SU-DHL-6 (cell line): ENCODE results near the gene FOXP2.
"Not testable (repeated sequence)": the region's sequence is repeated elsewhere in the genome, so short reads cannot be mapped to it uniquely, and the experiment has no call there.

Source experiments
- H2AFZ ChIP-seq: fragments of 200-600 bp; sonication (generic); 2 replicates; pipeline ENCODE4 v1.6.1; 2014; ENCODE audit warnings: low read depth, mild to moderate bottlenecking, moderate library complexity, mixed read lengths, antibody characterized with exemption, low read length; ENCODE audit not compliant: severe bottlenecking
- H3F3A ChIP-seq: fragments of 200-600 bp; shearing (Covaris generic); 2 replicates; pipeline ENCODE4 v1.6.0; 2016; ENCODE audit warnings: antibody characterized with exemption, mild to moderate bottlenecking; ENCODE audit not compliant: insufficient read depth
- H3K27ac ChIP-seq: fragments of 200-600 bp; sonication (generic); 2 replicates; pipeline ENCODE4 v1.5.1; 2016; ENCODE audit warnings: low read depth, mild to moderate bottlenecking, low read length, moderate library complexity, mixed read lengths
- H3K27me3 ChIP-seq: fragments of 200-600 bp; sonication (generic), shearing (Covaris generic); 2 replicates; pipeline ENCODE4 v1.6.0; 2014; ENCODE audit warnings: mild to moderate bottlenecking, low read length
- H3K36me3 ChIP-seq: fragments of 200-600 bp; sonication (generic); 2 replicates; pipeline ENCODE4 v1.6.1; 2014; ENCODE audit warnings: mild to moderate bottlenecking, low read length, mixed read lengths
- H3K4me2 ChIP-seq: fragments of 300-600, 200-600 bp; shearing (Covaris generic), sonication (generic); 2 replicates; pipeline ENCODE4 v1.6.0; 2014; ENCODE audit warnings: low read length, low read depth, mild to moderate bottlenecking; ENCODE audit not compliant: poor library complexity, severe bottlenecking
- H3K4me3 ChIP-seq: fragments of 200-600 bp; sonication (generic); 2 replicates; pipeline ENCODE4 v1.5.1; 2014; ENCODE audit warnings: antibody characterized with exemption, low read length, mild to moderate bottlenecking, mixed read lengths; ENCODE audit not compliant: insufficient read depth, poor library complexity, severe bottlenecking
- H3K79me2 ChIP-seq: fragments of 200-600 bp; sonication (generic); 2 replicates; pipeline ENCODE4 v1.6.1; 2014; ENCODE audit warnings: mild to moderate bottlenecking, low read length, moderate library complexity; ENCODE audit not compliant: insufficient read depth
- H3K9ac ChIP-seq: fragments of 200-600 bp; sonication (generic); 2 replicates; pipeline ENCODE4 v1.7.0; 2014; ENCODE audit warnings: mild to moderate bottlenecking, low read length
- H3K9me2 ChIP-seq: fragments of 200-600 bp; sonication (generic); replicated peaks from 2 replicates; pipeline ENCODE4 v1.6.1; 2014; ENCODE audit warnings: low read length; ENCODE audit not compliant: insufficient read depth
- H3K9me3 ChIP-seq: fragments of 200-600 bp; sonication (generic); 2 replicates; pipeline ENCODE4 v1.6.1; 2014; ENCODE audit warnings: low read length, mixed read lengths; ENCODE audit not compliant: insufficient read depth
- H4K20me1 ChIP-seq: fragments of 200-600 bp; sonication (generic); 2 replicates; pipeline ENCODE4 v1.6.1; 2014; ENCODE audit warnings: low read depth, mild to moderate bottlenecking, antibody characterized with exemption, low read length, moderate library complexity, mixed read lengths
- EZH2phosphoT487 ChIP-seq: fragments of 200-600 bp; sonication (generic), shearing (Covaris generic); conservative IDR thresholded peaks from 2 replicates; pipeline ENCODE4 v1.6.1; 2018; ENCODE audit warnings: mild to moderate bottlenecking, antibody characterized with exemption, low read length, moderate library complexity, mixed read lengths
- TF ChIP-seq, protein P1 (sequence below): fragments of 200-600 bp; sonication (generic); IDR thresholded peaks from one replicate; pipeline ENCODE4 v1.5.1; 2017; ENCODE audit warnings: antibody characterized with exemption, mild to moderate bottlenecking, low read length, moderate library complexity; ENCODE audit not compliant: insufficient read depth, poor library complexity, severe bottlenecking

FOXP2 gene

DNA sequence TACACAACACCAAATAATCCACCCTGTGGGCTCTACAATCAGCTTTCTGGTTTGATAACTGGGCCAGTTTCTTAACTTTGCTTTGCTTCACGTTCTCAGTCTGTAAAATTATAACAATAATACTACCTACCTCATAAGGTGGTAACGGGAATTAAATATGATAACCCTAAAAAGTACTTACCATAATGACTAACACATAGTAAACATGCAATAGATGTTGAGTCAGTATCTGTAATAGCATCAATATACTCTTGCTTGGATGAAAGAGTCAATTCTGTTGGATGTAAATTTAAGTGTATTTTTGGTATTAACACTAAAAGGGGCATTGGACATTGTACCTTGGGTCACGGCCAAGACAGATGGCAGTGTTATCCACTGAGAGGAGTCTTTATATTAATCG lies 160.5 kb downstream of the FOXP2 start:
- H3K79me2 ChIP-seq: no peaks in the 10 kb centered on the region
- no peaks in the 10 kb centered on the region for H3K27me3 ChIP-seq
- H3K9ac ChIP-seq: no peak overlapping the region
- no peaks in the 10 kb centered on the region for H3K36me3 ChIP-seq
- H3K27ac ChIP-seq: no peak overlapping the region
- TF ChIP-seq, protein P1, sequence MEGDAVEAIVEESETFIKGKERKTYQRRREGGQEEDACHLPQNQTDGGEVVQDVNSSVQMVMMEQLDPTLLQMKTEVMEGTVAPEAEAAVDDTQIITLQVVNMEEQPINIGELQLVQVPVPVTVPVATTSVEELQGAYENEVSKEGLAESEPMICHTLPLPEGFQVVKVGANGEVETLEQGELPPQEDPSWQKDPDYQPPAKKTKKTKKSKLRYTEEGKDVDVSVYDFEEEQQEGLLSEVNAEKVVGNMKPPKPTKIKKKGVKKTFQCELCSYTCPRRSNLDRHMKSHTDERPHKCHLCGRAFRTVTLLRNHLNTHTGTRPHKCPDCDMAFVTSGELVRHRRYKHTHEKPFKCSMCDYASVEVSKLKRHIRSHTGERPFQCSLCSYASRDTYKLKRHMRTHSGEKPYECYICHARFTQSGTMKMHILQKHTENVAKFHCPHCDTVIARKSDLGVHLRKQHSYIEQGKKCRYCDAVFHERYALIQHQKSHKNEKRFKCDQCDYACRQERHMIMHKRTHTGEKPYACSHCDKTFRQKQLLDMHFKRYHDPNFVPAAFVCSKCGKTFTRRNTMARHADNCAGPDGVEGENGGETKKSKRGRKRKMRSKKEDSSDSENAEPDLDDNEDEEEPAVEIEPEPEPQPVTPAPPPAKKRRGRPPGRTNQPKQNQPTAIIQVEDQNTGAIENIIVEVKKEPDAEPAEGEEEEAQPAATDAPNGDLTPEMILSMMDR: no peak
- TF ChIP-seq EZH2phosphoT487: no peak
- H3F3A ChIP-seq: no peaks in the 10 kb centered on the region
- H3K9me3 ChIP-seq: no peaks in the 10 kb centered on the region
- no peak overlapping the region for H3K4me2 ChIP-seq
- H3K4me3 ChIP-seq: no peak overlapping the region
- H4K20me1 ChIP-seq: no peaks in the 10 kb centered on the region
- no peak overlapping the region for H2AFZ ChIP-seq
- H3K9me2 ChIP-seq: no peaks in the 10 kb centered on the region; the same call in 1 of the 2 replicates

DNA sequence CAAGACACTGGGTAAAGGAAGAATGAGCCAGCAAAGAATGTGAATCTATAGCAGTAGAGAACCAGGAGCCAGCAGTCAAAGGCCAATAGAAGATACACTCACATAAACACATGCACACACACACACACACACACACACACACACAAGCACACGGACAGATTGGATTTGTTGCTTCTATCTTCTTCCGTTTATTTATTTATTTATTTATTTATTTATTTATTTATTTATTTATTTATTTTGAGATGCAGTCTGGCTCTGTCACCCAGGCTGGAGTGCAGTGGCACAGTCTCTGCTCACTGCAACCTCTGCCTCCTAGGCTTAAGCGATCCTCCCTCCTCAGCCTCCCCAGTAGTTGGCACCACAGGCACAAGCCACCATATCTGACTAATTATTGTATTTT lies 166.3 kb downstream of the FOXP2 start:
- H3K36me3 ChIP-seq, H3F3A ChIP-seq, H3K4me2 ChIP-seq, H3K4me3 ChIP-seq, H3K9me3 ChIP-seq, H3K27ac ChIP-seq, H2AFZ ChIP-seq, H3K9ac ChIP-seq, H4K20me1 ChIP-seq, H3K9me2 ChIP-seq, H3K27me3 ChIP-seq, H3K79me2 ChIP-seq: not testable (repeated sequence)

DNA sequence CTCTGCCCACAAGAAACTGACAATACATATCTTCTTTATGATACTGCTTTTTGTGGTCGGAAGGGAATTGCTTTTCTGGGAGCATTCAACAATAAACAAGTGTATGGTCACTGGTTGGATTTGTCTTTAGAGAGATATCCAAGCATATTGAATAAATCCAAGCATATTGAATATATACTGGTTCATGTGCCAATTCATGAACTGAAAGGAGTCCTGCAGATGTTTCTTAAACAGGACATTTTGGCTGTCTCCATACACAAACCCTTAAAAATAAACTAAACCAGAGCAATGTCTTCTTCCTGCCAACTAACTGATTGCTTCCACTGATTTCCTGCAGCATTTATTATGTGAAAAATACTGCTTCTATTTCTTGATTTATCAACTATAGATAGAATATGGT lies 173.9 kb downstream of the FOXP2 start:
- TF ChIP-seq, protein P1: no peak
- no peak for TF ChIP-seq EZH2phosphoT487
- no peak overlapping the region for H3K9ac ChIP-seq
- no peaks in the 10 kb centered on the region for H3K79me2 ChIP-seq

DNA sequence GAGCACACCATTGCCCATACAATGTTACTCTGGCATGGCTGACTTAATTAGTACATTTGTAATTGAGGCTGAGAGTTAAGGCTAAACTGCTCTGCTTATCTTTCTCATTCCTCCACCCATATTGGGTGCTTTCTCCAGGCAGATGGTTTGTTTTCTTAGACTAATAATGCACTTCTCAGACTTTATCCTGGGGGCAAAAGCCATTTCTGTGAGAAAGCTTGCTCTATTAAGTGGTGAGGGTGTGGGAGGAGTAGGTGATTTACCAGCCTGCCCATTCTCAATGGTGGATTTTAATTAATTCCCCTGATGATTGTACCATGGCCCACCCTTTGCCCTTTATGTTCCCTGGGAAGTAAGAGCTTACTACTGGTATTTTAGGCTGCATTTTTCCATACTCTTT lies 174.8 kb downstream of the FOXP2 start:
- Histone ChIP-seq H3K27ac (no peak overlapping the region), H3K79me2 (no peaks in the 10 kb centered on the region), H3K36me3 (no peaks in the 10 kb centered on the region), H3K4me3 (no peak overlapping the region), H2AFZ (no peak overlapping the region), H4K20me1 (no peaks in the 10 kb centered on the region), H3K9me3 (no peaks in the 10 kb centered on the region), H3K9me2 (no peaks in the 10 kb centered on the region), H3F3A (no peaks in the 10 kb centered on the region), H3K27me3 (no peaks in the 10 kb centered on the region), H3K4me2 (no peak overlapping the region), H3K9ac (no peak overlapping the region)
- TF ChIP-seq, protein P1: no peak
- no peak for TF ChIP-seq EZH2phosphoT487

More for the DNA sequence above, 173.9 kb downstream of the FOXP2 start:
- Histone ChIP-seq H3K27ac (no peak overlapping the region), H3K4me2 (no peak overlapping the region), H3K9me3 (no peaks in the 10 kb centered on the region), H3F3A (no peaks in the 10 kb centered on the region), H2AFZ (no peak overlapping the region), H3K9me2 (no peaks in the 10 kb centered on the region), H3K4me3 (no peak overlapping the region), H3K36me3 (no peaks in the 10 kb centered on the region), H4K20me1 (no peaks in the 10 kb centered on the region), H3K27me3 (no peaks in the 10 kb centered on the region)
